NOMO-1 treated with dmso at 0.1 percent for 144 hours (cell line): Measurements from ENCODE around the gene GATA5.

ENCODE experiments used
- DNase-seq: peaks from one replicate; lab custom pipeline; 2025; ENCODE audit not compliant: unreplicated experiment; lab: John Stamatoyannopoulos, UW

Gene GATA5

DNA sequence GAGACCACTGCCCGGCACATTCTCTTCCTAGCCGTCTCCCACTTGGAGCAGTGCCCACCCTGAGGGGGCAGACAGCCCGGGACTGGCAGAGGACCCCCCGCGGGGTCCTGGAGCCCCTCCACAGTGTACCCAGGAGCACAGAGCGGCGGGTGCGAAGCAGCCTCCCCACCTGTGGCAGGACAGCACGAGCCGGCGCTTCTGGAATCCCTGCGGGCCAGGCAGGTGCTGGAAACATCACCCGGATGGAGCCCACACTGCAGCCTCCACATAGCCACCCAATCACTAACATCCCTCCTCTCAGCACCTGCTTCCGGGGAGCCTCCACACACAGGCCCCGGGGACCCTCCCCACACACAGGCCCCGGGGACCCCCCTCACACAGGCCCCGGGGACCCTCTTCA lies 18.7 kb downstream of the GATA5 start:
- DNase-seq, result no peak

DNA sequence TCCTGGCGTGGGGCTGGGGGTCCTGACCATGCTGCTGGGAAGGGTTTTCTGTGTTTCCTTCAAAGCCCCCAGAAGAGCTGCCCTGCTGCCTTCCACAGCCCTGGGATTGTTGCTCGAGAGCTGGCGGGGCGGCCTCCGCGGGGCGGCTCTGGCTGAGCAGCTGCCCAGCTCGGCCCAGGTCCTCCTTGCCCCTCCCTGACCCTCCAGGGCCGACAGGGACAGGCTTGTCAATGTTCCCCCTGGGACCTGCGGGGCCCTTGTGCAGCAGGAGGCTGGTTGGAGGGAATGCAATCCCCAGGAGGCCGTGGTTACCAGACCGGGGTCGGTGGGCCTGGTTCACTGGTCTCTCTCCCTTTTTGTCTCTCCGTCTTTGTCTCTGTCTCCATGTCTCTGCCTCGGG lies 19.9 kb downstream of the GATA5 start:
- no peak for DNase-seq

DNA sequence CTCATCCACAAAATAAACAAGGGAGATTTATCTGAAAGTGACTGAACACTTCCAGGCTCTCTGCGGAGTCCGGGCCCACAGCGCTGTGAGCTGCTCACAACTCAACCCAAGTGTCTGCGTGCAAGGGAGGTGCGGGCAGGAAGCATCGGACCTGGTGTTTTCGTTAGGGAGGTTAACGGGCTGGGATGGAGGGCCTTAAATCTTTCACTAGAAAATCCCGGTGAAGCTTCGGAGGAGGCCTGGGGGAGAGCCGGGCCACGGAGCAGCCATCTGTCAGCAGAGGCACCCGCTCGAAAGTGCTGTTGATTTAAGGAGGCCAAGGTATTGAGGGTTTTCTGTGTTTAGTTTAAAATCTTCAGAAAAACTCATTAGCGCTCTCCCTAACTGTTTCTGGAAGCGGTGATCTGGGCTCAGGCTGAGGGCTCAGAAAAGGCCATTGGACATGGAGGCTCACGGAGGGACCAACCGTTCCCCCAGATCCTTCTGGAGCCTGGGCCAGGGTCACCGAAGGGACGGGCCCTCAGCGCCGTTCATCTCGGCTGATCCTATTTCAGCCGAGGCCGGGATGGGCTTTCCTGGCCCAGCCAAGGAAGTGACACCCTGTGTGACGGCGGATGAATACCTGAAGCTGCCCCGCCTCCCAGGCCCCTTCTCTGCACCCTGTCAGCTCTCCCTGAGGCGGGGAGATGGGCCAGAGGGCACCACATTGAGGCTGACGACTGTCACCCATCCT lies 20.7 kb downstream of the GATA5 start:
- no peak for DNase-seq

DNA sequence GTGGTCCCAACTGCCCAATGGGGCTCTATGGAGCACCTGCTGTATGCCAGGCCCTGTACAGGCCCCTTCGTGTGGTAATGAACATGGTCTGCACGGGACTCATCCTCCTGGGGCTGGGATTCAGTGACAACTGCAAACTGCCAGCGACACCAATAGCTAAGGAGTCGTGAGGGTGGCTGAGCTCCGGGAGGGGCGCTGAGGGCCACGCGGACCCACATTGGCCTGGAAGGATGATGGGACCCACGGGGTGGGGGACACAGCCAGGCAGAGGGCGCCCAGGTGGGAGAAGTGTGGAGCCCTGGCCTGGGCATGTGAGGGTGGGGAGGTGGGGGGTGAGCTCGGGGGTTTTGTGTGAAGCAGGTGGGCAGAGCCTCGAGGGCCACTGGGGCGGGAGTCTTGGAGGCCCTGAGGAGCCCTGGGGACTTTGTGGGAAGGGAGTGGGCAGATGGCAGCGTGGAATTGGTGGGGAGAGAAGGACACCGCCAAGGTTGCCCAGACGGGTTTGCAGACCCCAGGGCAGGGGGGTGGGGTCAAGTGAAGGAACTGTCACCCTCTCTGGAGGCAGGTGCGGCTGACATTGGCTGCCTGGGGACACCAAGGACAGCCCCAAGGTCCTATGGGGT lies 22.5 kb downstream of the GATA5 start:
- DNase-seq, result no peak

DNA sequence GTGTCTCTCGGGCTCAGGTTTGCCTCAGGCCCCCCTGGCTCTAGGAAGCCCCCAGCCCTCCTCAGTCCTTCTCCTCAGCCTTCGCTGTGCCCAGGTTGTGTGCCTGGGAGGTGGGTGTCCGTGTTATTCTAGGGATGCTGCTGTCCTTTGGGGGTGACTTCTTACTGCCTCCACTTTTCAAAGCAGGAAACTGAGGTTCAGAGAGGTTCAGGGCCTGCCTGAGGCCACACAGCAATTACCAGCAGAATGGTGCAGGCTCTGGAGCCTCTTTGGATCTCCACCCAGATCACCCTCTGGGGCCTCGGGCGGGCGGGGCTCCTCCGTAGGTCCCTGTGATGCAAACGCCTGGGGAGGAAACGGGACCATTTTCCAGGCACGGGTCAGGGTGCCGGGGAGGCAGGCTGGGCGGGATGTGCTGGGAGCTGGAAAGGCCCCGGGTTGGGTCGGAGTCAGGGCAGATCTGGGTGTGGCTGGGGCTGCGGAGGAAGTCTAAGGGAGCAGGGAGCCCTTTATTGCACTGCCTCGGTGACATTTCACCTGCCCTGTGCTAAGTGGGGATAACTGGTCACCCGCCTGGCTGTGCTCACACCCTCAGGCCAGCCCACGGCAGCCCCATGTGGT lies 23.2 kb downstream of the GATA5 start:
- DNase-seq, result no peak

DNA sequence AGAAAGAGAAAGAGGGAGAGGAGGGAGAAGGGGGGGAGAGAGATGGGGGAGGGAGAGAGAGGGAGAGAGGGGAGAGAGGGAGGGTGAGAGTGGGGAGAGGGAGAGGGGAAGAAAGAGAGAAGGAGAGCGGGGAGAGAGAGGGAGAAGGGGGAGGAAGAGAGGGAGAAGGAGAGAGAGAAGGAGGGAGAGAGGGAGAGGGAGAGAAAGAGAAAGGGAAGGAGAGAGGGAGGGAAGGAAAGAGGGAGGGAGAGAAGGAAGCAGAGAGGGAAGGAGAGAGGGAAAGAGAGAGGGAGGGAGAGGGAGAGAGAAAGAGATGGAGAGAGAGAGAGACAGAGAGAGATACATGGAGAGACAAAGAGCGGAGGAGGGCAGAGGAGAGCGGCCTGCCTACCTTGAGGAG lies 23.8 kb downstream of the GATA5 start:
- DNase-seq, result no peak

DNA sequence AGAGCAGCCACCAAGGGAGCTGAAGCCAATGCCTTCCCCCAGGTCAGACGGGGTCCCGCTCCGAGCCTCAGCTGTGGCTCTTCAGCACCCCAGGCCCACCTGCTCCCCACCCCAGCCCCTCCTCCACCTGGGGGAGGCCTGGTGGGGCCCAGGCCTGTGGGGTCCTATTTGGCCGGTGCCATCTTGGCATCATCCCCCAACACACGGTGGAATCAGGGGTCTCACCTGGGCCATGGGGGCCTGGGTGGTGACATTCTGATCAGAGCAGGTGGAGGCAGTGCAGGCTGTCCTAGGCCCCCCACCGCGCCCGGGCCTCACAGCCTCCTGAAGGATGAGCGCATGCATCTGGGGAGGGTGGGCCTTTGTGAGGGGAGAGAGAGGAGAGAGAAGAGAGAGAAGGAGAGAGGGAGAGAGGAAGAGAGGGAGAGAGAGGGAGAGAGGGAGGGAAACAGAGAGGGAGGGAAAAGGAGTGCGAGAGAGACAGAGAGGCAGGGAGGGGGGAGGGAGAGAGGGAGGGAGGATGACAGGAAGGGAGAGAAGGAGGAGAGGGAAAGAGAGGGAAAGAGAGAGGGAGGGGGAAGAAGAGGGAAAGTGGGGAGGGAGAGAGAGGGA lies 24.5 kb downstream of the GATA5 start:
- no peak for DNase-seq

DNA sequence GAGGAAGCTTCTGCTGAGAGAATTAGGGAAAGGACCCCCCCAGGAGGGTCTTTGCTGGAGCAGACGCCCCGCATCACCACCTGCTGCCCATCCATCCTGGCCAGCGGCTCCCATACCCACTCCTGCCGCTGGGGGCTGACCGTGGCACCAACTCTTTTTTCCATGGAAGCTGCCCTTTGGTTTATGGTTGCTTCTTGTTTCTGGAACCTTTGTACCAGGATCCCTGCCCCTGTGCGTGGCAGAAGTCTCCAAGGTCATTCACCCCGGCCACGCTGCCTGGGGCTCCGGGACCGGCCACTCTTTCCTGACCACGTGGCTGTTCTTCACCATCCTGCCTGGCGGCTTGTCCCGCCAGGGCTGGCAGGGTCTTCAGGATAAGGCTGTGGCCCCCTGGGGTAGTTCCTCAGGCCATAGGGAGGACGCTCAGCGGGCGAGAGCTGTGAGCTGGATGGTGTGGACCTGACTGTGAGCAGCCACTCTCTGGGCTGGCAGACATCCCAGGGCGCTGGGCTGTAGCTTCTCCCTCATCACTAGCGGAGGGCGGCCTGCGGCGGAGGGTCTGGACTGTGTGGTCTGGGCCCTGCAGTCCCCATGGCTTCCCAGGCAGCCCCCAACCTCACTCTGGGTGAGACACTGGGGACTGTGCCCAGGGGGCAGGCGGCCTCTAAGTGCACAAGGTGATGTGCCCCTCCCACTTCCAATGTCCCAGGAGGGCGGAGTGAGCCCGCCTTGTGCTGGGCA lies 25.7 kb downstream of the GATA5 start:
- no peak for DNase-seq

DNA sequence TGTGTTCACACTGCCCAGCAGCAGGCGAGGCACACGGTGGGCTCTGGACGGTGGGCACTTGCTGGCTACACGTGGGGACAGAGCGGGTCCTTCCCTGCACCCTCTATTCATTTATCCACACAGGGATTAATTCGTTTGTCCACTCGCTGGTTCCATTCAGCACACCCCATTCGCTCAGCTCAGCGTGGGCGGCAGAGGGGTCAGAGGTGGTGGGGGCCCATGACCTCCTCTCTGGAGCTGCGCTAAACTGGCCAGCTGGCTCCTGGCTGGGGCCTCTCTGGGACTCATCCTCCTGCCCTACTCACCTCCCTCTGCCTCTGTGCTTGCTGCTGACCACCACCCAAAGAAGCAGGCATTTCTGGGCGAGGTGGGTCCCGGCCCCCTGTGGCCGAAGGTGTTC lies 27.0 kb downstream of the GATA5 start:
- DNase-seq, result no peak

DNA sequence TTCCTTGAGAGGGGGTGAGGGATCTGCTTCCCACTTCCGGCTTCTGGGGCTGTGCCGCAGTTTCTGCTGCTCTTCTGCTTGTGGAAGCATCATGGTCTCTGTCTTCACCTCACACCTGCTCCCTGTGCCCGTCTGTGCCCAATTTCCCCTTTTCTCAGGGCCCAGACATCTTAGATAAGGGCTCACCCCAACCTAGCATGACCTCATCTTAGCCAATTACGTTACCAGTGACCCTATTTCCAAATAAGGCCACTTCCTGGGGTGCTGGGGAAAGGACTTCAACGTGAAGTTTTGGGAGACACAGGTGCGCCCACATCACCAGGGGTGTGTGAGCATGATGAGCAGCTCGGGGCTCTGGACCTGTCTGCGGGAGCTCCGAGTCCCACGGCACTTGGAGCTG lies 27.8 kb downstream of the GATA5 start:
- DNase-seq, result no peak

DNA sequence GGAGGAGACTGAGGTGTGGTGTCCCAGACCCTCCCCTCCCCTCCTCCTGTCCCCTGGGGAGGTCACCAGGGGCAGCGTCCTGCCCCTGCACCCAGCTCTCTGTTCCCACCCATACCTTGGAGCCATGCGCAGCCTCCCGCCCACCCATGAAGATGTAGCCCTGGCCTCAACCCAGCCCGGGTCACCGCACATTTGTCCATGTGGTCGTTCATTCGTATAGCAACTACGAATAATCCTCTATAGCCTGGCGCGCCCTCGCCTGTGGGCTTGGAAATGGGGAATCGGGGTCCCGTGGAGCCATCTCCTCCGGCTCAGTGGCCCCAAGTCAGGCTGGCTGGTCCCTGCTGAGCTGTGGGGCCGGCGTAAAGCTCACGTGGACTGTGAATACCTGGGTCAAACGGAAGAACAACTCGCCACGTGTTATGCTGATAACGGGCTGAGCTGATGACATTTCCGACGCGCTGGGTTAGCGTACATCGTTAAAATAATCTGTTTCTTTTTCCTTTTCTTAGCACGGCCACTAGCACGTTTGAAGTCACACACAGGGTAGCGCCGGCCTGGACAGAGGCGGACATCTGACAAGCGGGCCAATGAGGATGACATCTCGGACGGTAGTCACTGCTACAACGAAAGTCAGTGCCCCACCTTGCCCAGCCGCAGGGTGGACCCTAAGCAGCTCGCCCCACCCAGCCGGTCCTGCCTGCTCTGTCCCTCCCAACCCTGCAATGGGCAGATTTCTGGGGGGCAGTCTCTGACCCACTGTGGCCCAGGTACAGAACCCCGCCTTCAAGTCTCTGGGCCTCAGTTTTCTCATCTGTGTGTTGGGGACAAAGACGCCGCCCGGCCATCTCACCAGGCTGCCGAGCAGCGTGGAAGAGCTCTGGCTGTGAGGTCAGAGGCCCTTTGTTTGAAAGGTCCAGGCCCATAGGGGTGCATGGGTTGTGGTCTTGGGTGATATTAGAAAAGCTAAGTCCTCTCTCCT lies 28.6 kb downstream of the GATA5 start:
- no peak for DNase-seq

DNA sequence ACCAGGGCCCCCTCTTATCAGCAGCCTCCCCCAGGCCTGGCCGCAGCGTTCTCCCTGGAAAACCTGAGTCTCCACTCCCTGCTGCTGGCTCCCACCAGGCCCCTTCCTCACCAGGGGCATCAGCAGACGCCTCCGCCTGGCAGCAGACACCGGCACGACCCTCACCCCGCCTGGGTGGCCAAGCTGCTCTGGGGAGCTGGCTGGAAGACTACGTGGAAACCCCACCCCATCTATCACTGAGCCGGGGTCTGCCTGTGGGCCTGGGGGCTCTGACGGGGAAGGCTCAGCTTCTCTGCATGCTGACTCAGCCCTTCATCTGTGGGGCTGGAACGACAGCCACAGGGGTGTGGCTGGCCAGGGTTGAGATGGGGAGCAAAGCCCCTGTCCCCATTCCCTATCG lies 29.3 kb downstream of the GATA5 start:
- DNase-seq, result no peak

DNA sequence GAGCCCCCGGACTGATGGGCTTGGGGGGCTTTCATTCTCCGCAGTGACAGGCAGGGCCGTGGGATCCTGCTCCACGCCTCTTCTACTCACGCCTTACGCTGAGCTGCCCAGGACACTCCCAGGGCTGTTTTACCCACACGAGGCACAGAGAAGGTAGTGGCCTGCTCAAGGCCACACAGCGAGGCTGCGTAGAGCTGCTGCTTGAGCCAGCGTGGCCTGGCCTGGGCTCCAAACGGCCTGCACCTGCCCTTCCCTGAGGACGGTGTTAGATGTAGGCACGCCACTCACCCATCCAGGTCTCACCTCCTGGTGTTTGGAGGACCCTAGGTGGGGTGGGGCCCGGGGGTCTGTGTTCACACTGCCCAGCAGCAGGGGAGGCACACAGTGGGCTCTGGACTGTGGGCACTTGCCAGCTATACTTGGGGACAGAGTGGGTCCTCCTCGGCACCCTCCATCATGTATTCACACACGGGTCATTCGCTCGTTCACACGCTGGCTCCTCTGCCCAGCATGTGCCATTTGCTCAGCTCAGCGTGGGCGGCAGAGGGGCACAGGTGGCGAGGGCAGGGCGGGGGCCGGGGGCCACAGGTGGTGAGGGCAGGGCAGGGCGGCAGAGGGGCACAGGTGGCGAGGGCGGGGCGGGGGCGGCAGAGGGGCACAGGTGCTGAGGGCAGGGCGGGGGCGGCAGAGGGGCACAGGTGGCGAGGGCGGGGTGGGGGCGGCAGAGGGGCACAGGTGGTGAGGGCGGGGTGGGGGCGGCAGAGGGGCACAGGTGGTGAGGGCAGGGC lies 30.0 kb downstream of the GATA5 start:
- DNase-seq, result no peak

DNA sequence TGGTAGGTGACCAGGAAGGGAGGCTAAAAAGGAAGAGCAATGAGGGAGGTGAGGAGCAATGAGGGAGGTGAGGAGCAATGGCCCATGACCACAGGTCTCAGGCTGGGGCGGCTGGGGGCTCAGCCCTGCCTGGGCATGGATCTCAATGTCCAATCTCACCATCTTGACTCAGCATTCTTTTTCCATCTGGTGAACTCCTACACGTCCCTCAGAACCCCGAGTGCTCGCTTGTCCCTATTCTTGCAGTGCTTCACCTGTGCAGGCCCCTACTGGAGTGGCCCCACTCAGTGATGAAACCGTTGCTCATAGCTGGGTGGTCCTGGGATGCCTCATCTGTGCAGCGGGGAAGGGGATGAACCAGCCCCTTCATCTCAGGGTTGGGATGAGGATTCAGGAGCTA lies 31.5 kb downstream of the GATA5 start:
- no peak for DNase-seq

DNA sequence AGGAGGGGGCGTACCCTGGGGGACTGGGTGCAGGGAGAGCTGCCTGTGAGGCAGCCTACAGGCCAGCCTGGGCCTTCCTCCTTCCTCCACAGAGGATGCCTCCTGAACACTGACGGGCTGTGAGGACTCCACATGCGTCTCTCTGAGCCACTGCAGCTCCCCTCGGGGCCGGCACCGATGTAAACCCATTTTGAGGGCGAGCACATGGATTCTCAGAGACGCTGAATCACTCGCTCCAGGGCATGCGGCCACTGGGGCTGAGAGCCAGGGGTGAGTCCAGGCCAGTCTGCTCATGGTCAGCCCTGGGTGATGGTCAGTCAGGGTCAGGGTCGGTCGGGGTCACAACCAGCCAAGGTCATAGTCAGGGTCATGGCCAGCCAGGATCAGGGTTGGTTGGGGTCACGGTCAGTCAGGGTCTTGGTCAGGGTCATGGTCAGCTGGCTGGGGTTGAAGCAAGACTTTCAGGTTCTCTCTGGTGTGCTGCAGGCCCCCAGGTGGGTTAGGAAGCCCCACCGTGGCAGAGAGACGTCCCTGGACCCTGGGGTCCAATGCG lies 33.7 kb downstream of the GATA5 start:
- no peak for DNase-seq

DNA sequence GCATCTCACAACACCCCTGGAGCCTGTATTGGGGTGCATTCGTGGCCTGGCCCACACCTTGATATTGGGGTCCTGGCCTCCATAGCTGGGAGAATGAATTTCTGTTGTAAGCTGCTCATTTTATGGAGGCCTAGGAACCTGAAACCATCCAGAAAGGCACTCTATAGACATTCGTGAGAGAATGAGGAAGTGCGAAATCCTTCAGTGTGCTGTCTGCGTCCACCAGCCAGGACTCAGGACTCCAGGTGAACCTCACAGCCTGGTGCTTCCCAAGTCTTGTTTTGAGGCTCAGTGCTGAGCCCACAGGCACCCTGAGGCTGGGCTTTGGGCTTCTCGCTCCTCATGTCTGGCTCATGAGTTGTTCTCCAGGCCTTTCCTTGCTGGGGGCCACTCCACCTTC lies 36.6 kb downstream of the GATA5 start:
- DNase-seq, result peak; percentile 30

DNA sequence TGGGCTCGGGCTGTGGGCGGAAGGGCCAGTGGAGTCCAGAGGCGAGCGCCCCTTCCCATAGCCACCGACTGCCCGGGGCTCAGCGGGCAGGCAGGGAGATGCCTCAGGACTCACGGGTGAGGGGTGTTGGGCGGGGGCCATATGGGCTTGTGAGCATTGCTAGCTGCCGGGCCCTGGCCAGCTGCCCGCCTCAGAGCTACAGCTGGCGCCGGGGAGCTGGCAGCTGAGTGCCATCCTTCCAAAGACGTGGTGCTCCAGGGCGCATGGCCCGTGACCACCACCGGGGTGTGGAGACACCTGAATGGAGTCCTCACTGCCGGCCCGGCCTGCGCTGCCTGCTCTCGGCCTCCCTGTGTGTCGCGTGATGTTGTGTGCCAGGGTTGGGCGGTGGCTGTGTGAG lies 37.9 kb downstream of the GATA5 start:
- DNase-seq, result no peak

DNA sequence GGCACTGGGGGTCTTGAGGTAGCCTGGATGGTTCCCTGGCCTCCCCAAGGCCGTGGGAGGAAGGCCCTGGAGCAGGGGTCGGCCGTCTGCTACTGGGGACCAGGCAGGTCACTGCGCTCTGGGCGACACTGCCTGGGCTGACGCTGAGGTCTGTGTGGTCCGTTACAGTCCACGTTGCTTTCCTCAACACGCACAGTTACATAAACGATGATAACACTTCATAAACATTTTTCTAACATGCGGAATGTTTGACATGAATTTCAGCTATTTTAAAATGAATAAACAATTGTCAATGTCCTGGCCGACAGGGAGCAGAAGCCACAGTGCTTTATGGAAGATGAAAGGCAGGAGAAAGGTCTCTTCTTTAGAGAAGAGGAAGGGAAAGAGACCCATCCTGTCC lies 38.3 kb downstream of the GATA5 start:
- DNase-seq, result no peak

DNA sequence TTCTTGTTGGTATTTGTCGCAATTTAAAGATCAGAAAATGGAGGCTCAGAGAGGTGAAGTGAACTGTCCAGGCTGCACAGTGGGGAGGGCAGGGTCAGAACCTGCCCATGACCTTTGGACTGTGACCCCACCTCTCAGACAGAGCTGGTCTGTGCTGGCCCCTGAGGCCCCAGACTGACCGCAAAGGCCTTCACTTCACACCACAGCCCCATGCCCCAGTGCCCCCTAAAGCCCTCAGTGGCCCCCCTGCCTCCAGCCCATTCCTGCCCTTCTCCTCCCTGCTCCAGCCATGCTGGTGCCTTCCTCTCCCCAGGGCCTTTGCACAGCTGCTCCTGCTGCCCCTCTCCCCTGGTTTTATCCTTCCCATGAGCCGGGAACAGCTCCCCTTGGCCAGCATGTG lies 39.1 kb downstream of the GATA5 start:
- no peak for DNase-seq
